Fibroblast of mammary gland (primary cell): ENCODE results near the gene CDH13.

Experiments
- DNase-seq: peaks from one replicate; pipeline ENCODE4 v3.0.0-alpha.2; 2010; ENCODE audit warnings: low read depth
- H3K4me3 ChIP-seq: 2 replicates; pipeline ENCODE4 v1.5.1; 2011; ENCODE audit warnings: low read depth, mild to moderate bottlenecking, low read length, moderate library complexity; ENCODE audit not compliant: control insufficient read depth
- TF ChIP-seq, protein P1 (sequence below): conservative IDR thresholded peaks from 2 replicates; pipeline ENCODE4 v1.5.1; 2011; ENCODE audit warnings: low read depth, low read length, inconsistent platforms; ENCODE audit not compliant: control insufficient read depth, insufficient read depth

Gene CDH13

DNA sequence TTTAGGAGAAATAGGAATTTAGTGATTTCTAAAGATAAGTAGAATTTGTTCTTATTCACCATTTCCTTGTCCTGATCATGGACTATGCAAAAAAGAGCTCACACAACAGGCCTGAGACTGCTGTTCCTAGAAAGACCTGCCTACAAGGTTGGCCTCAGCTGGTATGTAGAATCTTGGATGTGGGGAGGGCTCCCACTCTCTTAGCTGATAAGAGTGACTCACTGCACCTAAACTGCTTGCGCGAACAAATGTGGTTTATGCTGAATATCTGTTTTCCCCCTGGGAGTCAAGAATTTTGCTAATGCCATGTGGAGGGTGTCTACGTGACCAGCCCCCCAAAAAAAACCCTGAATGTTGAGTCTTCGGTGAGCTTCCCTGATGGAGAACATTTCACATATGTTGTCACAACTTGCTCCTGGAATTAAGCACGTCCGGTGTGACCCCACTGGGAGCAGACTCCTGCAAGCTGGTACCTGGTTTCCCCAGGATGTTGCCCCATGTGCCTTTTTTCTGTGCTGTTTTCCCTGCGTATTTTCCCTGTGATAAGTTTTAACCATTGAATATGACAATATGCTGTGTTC, 1112.2 kb downstream of the CDH13 start:
- H3K4me3 ChIP-seq = no peak overlapping the region
- DNase-seq = no peak
- TF ChIP-seq, protein P1, sequence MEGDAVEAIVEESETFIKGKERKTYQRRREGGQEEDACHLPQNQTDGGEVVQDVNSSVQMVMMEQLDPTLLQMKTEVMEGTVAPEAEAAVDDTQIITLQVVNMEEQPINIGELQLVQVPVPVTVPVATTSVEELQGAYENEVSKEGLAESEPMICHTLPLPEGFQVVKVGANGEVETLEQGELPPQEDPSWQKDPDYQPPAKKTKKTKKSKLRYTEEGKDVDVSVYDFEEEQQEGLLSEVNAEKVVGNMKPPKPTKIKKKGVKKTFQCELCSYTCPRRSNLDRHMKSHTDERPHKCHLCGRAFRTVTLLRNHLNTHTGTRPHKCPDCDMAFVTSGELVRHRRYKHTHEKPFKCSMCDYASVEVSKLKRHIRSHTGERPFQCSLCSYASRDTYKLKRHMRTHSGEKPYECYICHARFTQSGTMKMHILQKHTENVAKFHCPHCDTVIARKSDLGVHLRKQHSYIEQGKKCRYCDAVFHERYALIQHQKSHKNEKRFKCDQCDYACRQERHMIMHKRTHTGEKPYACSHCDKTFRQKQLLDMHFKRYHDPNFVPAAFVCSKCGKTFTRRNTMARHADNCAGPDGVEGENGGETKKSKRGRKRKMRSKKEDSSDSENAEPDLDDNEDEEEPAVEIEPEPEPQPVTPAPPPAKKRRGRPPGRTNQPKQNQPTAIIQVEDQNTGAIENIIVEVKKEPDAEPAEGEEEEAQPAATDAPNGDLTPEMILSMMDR = no peak

- DNase-seq = no peak
- TF ChIP-seq, protein P1 = no peak
- H3K4me3 ChIP-seq = no peak overlapping the region
These were observed 1115.5 kb downstream of the CDH13 start for GRCh38 chr16:83742124-83742899.

- TF ChIP-seq, protein P1 = no peak
- DNase-seq = no peak
- H3K4me3 ChIP-seq = no peak overlapping the region
These were observed 1116.5 kb downstream of the CDH13 start for GRCh38 chr16:83743241-83743640.

DNA sequence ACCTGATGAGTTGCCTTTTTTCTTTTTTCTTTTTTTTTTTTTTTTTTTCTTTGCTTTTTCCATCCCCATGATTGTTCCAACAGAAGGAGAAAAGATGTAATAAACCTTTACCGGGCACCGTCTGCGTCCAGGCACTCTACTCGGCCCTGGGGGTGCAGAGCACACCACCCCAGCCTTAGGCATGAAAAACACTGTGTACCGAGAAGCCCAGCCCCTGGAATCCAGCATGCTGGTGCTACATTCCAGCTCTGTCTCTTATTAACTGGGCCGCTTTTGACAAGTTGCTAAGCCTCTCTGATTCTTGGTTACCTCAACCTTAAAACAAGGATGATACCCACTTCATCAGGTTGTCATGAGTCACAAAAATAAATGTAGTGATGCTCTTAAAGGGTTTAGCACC, 1117.0 kb downstream of the CDH13 start:
- H3K4me3 ChIP-seq = no peak overlapping the region
- no peak for DNase-seq
- TF ChIP-seq, protein P1 = no peak

DNA sequence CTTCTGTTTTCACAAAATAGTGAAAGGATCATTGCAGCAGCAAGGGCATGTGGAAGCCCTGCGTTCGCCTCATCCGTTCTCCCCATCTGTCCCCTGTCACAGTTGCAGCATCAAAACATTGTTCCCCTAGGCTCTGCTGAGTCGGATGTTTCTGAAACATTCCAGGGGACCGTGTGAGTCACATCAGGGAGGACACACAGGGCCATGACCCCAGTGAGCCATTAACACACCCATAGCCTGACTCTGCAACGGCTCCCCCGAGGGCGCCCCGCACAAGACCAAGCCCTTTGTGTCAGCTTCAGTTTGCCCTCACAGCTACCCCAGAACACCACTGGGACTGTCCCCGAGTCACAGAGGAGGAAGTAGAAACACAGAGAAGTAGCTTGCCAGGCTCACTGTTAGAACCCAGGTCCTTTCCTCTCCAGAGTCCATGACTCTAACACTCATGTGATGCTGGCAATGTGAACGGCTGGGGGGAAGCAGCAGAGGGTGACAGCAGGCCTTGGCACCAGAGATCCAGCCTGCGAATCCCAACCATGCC, 1117.7 kb downstream of the CDH13 start:
- no peak for DNase-seq
- no peak overlapping the region for H3K4me3 ChIP-seq
- TF ChIP-seq, protein P1 = no peak

DNA sequence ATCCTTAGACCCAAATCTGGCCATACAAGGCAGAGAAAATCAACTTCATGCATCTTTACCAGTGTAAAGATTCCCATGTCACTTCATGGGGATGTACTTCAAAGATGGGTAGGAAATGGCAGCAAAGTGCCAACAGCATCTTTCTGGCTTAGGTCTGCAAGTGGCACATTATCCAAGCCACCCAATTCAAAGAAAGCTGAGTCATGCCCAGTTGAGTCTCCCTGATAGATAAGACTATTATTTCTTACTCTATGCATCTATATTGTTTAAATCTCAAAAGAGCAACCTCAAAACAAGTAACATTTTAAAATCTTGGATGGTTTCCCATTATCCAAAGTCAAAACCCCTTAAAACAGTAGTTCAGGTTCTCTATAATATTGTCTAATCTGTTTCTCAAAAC, 1119.8 kb downstream of the CDH13 start:
- DNase-seq = no peak
- no peak overlapping the region for H3K4me3 ChIP-seq
- TF ChIP-seq, protein P1 = no peak

DNA sequence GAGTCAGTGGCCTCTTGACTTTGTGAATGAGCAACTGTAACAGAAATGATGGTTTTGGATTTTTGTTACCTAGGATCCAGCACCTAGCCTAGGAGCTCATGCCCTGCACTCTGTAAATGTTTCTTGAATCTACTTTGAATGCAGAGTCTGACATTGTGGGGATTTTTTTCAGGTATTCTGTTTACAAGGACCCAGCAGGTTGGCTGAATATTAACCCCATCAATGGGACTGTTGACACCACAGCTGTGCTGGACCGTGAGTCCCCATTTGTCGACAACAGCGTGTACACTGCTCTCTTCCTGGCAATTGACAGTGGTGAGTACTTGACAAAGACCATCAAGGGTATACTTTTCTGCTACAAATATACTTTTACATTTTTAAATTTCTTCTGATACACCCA, 1121.2 kb downstream of the CDH13 start:
- H3K4me3 ChIP-seq = no peak overlapping the region
- TF ChIP-seq, protein P1 = no peak
- no peak for DNase-seq
